Body of pancreas (tissue), 4 donors: ENCODE measurements around the gene HMCN2.

Experiments
- CTCF ChIP-seq, 7 experiments: fragments of 450-650 bp in 4 of 7; fragments of 200-600 bp in 3 of 7; sonication (generic) in 3 of 7; IDR thresholded peaks; one replicate each; pipeline ENCODE4 v1.5.1; 2016 to 2019; ENCODE audit warnings: antibody characterized with exemption in 7 of 7
- POLR2A ChIP-seq, 3 donors: fragments of 450-650 bp; IDR thresholded peaks; one replicate each; pipeline ENCODE4 v1.6.1; 2016; ENCODE audit warnings: antibody characterized with exemption in 3 of 3, mild to moderate bottlenecking in 2 of 3

GRCh38 chr9:130304643-130305042 lies 39.1 kb downstream of the HMCN2 start:
- no peak for TF ChIP-seq CTCF (IDR thresholded peaks at IDR 0.05)
- TF ChIP-seq POLR2A (IDR thresholded peaks at IDR 0.05) = no peak
